Esophagus (tissue), 2 donors: ENCODE data around the gene TRIM27. TPM values are rescaled to one million over a fixed set of nuclear protein-coding genes. Genes with fewer than 3 reads are reported as not detected.
"Not testable (repeated sequence)": the region's sequence is repeated elsewhere in the genome, so short reads cannot be mapped to it uniquely, and the experiment has no call there.

Experiments used
- H3K27ac ChIP-seq, 2 donors: one replicate each; pipeline ENCODE4 v1.5.1; 2013; ENCODE audit warnings: low read depth in 2 of 2, mild to moderate bottlenecking in 2 of 2, inconsistent platforms in 1 of 2, low read length in 1 of 2, moderate library complexity in 1 of 2
- H3K27me3 ChIP-seq, 2 donors: one replicate each; pipeline ENCODE4 v1.6.1; 2013; ENCODE audit warnings: low read length in 2 of 2, control low read depth in 1 of 2, mild to moderate bottlenecking in 1 of 2; ENCODE audit not compliant: insufficient read depth in 2 of 2, control insufficient read depth in 1 of 2
- H3K36me3 ChIP-seq, 2 donors: one replicate each; pipeline ENCODE4 v1.6.1; 2013; ENCODE audit warnings: low read length in 1 of 2; ENCODE audit not compliant: control insufficient read depth in 2 of 2, insufficient read depth in 2 of 2
- H3K4me1 ChIP-seq, 2 donors: one replicate each; pipeline ENCODE4 v1.6.1; 2013; ENCODE audit warnings: low read length in 1 of 2; ENCODE audit not compliant: control insufficient read depth in 2 of 2, insufficient read depth in 2 of 2
- H3K4me3 ChIP-seq, 2 donors: one replicate each; pipeline ENCODE4 v1.5.1; 2013; ENCODE audit warnings: low read length in 2 of 2, mild to moderate bottlenecking in 2 of 2, low read depth in 1 of 2, moderate library complexity in 1 of 2
- H3K9me3 ChIP-seq, 2 donors: one replicate each; pipeline ENCODE4 v1.6.1; 2013; ENCODE audit warnings: mild to moderate bottlenecking in 2 of 2, low read depth in 1 of 2, low read length in 1 of 2, moderate library complexity in 1 of 2; ENCODE audit not compliant: control insufficient read depth in 2 of 2, insufficient read depth in 1 of 2
- WGBS, 2 donors: extraction: QIAGEN DNeasy Blood & Tissue Kit; methylation state at CpG; one replicate each; pipeline ENCODE4 v1.1.7; 2013; 5-methylcytosine and 5-hydroxymethylcytosine counted together
- polyA plus RNA-seq, 2 donors: library from polyadenylated mRNA; stranded (reverse); fragments of 200-250 nt; gene quantifications; one replicate each; pipeline ENCODE4 v1.2.3, GENCODE V29; 2013
- donor health status: healthy with polysubstance abuse.
- donor health status: Bipolar disorder and iron deficiency.

Gene TRIM27
- polyA plus RNA-seq, 2 donors = 13.3 to 15.8 TPM

- H3K27ac ChIP-seq = peak overlapping the region; percentile 72 to 84
- no peaks in the 10 kb centered on the region for H3K27me3 ChIP-seq
- no peaks in the 10 kb centered on the region for H3K36me3 ChIP-seq
- H3K4me1 ChIP-seq = peaks cover 0 to 3% of the 10 kb centered on the region in 2 donors
- no peaks in the 10 kb centered on the region for H3K9me3 ChIP-seq
- peak overlapping the region; percentile 27 to 55 for H3K4me3 ChIP-seq
- WGBS, 2 donors = 6% methylated on average over 27 to 33 of the region's 33 CpGs
Observed at GRCh38 chr6:28943557-28944411, 20.0 kb upstream of the TRIM27 start.

- Histone ChIP-seq H3K9me3 (no peaks in the 10 kb centered on the region), H3K36me3 (no peaks in the 10 kb centered on the region), H3K27ac (no peak overlapping the region), H3K27me3 (no peaks in the 10 kb centered on the region), H3K4me3 (peak overlapping the region in 1 of 2 donors; percentile 55), H3K4me1 (peaks cover 0 to 3% of the 10 kb centered on the region in 2 donors)
- WGBS, 2 donors = 44% methylated on average over 6 of the region's 6 CpGs
Observed at GRCh38 chr6:28943223-28943556, 19.4 kb upstream of the TRIM27 start.

GRCh38 chr6:28941684-28942448, 18.1 kb upstream of the TRIM27 start:
- peaks cover 0 to 3% of the 10 kb centered on the region in 2 donors for H3K4me1 ChIP-seq
- no peaks in the 10 kb centered on the region for H3K27me3 ChIP-seq
- H3K9me3 ChIP-seq = no peaks in the 10 kb centered on the region
- no peak overlapping the region for H3K27ac ChIP-seq
- peak overlapping the region in 1 of 2 donors; percentile 73 for H3K4me3 ChIP-seq
- no peaks in the 10 kb centered on the region for H3K36me3 ChIP-seq
- WGBS, 2 donors = 10 to 13% methylated on average over 13 of the region's 13 CpGs

- H3K27me3 ChIP-seq = no peaks in the 10 kb centered on the region
- 1% methylated on average over 28 of the region's 28 CpGs for WGBS, 2 donors
- peak overlapping the region; percentile 60 to 79 for H3K27ac ChIP-seq
- peak overlapping the region; percentile 57 to 73 for H3K4me3 ChIP-seq
- no peaks in the 10 kb centered on the region for H3K9me3 ChIP-seq
- H3K4me1 ChIP-seq = no peaks in the 10 kb centered on the region
- no peaks in the 10 kb centered on the region for H3K36me3 ChIP-seq
Observed at GRCh38 chr6:28940858-28941683, 17.3 kb upstream of the TRIM27 start.

- peak overlapping the region; percentile 57 to 73 for H3K4me3 ChIP-seq
- WGBS, 2 donors = 1% methylated on average over 17 of the region's 17 CpGs
- H3K36me3 ChIP-seq = no peaks in the 10 kb centered on the region
- no peaks in the 10 kb centered on the region for H3K9me3 ChIP-seq
- peak overlapping the region; percentile 60 to 74 for H3K27ac ChIP-seq
- H3K4me1 ChIP-seq = no peaks in the 10 kb centered on the region
- no peaks in the 10 kb centered on the region for H3K27me3 ChIP-seq
Observed at GRCh38 chr6:28940294-28940857, 16.6 kb upstream of the TRIM27 start.

- Histone ChIP-seq H3K36me3 (no peaks in the 10 kb centered on the region), H3K27me3 (no peaks in the 10 kb centered on the region), H3K9me3 (no peaks in the 10 kb centered on the region), H3K4me1 (no peaks in the 10 kb centered on the region), H3K27ac (no peak overlapping the region), H3K4me3 (no peak overlapping the region)
- WGBS, 2 donors = 87 to 88% methylated on average over 7 of the region's 7 CpGs
Observed at GRCh38 chr6:28933069-28933468, 9.3 kb upstream of the TRIM27 start.

- Histone ChIP-seq H3K9me3 (no peaks in the 10 kb centered on the region), H3K27ac (no peak overlapping the region), H3K4me3 (no peak overlapping the region), H3K4me1 (no peaks in the 10 kb centered on the region), H3K36me3 (no peaks in the 10 kb centered on the region), H3K27me3 (no peaks in the 10 kb centered on the region)
- WGBS, 2 donors = 74 to 78% methylated on average over 3 of the region's 3 CpGs
Observed at GRCh38 chr6:28929887-28930620, 6.3 kb upstream of the TRIM27 start.

GRCh38 chr6:28929339-28929738, 5.6 kb upstream of the TRIM27 start:
- not testable (repeated sequence) for H3K9me3 ChIP-seq, H3K27me3 ChIP-seq, H3K4me3 ChIP-seq, H3K4me1 ChIP-seq, H3K36me3 ChIP-seq, H3K27ac ChIP-seq
- WGBS, 2 donors = 84 to 86% methylated on average over 11 of the region's 11 CpGs
